GM21786 (cell line): ENCODE measurements around the gene BANF2.

Source experiments
- ATAC-seq: cut with Tn5 transposase; IDR thresholded peaks from one replicate; pipeline ENCODE4 v1.9.1; 2021; ENCODE audit not compliant: unreplicated experiment

BANF2 gene

GRCh38 chr20:17708675-17709360, 9.1 kb downstream of the BANF2 start:
- ATAC-seq = no peak

GRCh38 chr20:17709361-17710293, 9.9 kb downstream of the BANF2 start:
- no peak for ATAC-seq

- no peak for ATAC-seq
Observed at GRCh38 chr20:17710379-17711266, 10.9 kb downstream of the BANF2 start.

GRCh38 chr20:17711267-17711627, 11.5 kb downstream of the BANF2 start:
- ATAC-seq = no peak

GRCh38 chr20:17712201-17712600, 12.4 kb downstream of the BANF2 start:
- ATAC-seq = no peak

- no peak for ATAC-seq
Observed at GRCh38 chr20:17712708-17713107, 12.9 kb downstream of the BANF2 start.

GRCh38 chr20:17714597-17714996, 14.8 kb downstream of the BANF2 start:
- no peak for ATAC-seq

- no peak for ATAC-seq
Observed at GRCh38 chr20:17715075-17715474, 15.3 kb downstream of the BANF2 start.

- ATAC-seq = no peak
Observed at GRCh38 chr20:17716331-17716730, 16.6 kb downstream of the BANF2 start.

GRCh38 chr20:17720755-17721154, 21.0 kb downstream of the BANF2 start:
- no peak for ATAC-seq

GRCh38 chr20:17721802-17722486, 22.2 kb downstream of the BANF2 start:
- no peak for ATAC-seq

- no peak for ATAC-seq
Observed at GRCh38 chr20:17722493-17723300, 22.9 kb downstream of the BANF2 start.

- ATAC-seq = no peak
Observed at GRCh38 chr20:17723301-17723691, 23.5 kb downstream of the BANF2 start.

- no peak for ATAC-seq
Observed at GRCh38 chr20:17725094-17725835, 25.5 kb downstream of the BANF2 start.

GRCh38 chr20:17726902-17727301, 27.1 kb downstream of the BANF2 start:
- ATAC-seq = no peak

GRCh38 chr20:17727351-17727750, 27.6 kb downstream of the BANF2 start:
- ATAC-seq = no peak

- no peak for ATAC-seq
Observed at GRCh38 chr20:17728074-17728473, 28.3 kb downstream of the BANF2 start.

- ATAC-seq = no peak
Observed at GRCh38 chr20:17730071-17730470, 30.3 kb downstream of the BANF2 start.

GRCh38 chr20:17731233-17731632, 31.5 kb downstream of the BANF2 start:
- ATAC-seq = no peak
